Endothelial cell of umbilical vein (primary cell): ENCODE results near the gene JARID2. TPM values are rescaled to one million over a fixed set of nuclear protein-coding genes. Genes with fewer than 3 reads are reported as not detected.

Source experiments
- BruUV-seq: library from RNA; stranded (reverse); fragments of 400-500 nt; replicated peaks from 2 replicates; lab custom pipeline; 2021; lab: Mats Ljungman, UMichigan
- CTCF ChIA-PET: fragments of 300-600, 350-600 bp; sonication (Branson Sonifier 250); formaldehyde crosslinking; loops from one replicate; lab custom pipeline; 2021; ENCODE audit warnings: antibody characterized with exemption, inconsistent platforms; lab: Charles Lee
- POLR2A ChIA-PET: fragments of 300-600, 350-600 bp; sonication (Branson Sonifier 250); formaldehyde crosslinking; loops from one replicate; lab custom pipeline; 2021; ENCODE audit warnings: antibody characterized with exemption, inconsistent platforms; lab: Charles Lee
- DNase-seq: peaks from one replicate; pipeline ENCODE4 v3.0.0-alpha.2; 2011; ENCODE audit warnings: low read depth, low spot score
- FAIRE-seq: peaks from 2 replicates; lab custom pipeline; 2011; peaks lifted over from hg19 to GRCh38; lab: Jason Lieb, UNC
- H2AFZ ChIP-seq: 2 replicates; pipeline ENCODE4 v1.6.0; 2012; ENCODE audit warnings: low read depth, low read length, control low read depth, inconsistent platforms
- H3K27ac ChIP-seq: 2 replicates; pipeline ENCODE4 v1.5.1; 2011; ENCODE audit warnings: low read depth, mild to moderate bottlenecking, control low read depth, low read length, moderate library complexity; ENCODE audit not compliant: insufficient read depth
- H3K27me3 ChIP-seq, 2 experiments: 2 replicates each; pipeline versions ENCODE4 v1.6.0 to v1.6.1; 2011; ENCODE audit warnings: low read length in 2 of 2, mixed read lengths in 1 of 2; ENCODE audit not compliant: control insufficient read depth in 2 of 2, insufficient read depth in 2 of 2
- H3K36me3 ChIP-seq, 2 experiments: 2 replicates in 1 of 2; 3 replicates in 1 of 2; pipeline ENCODE4 v1.5.1; 2011; ENCODE audit warnings: low read length in 2 of 2, mild to moderate bottlenecking in 1 of 2, moderate library complexity in 1 of 2; ENCODE audit not compliant: control insufficient read depth in 2 of 2, insufficient read depth in 2 of 2; ENCODE audit errors: extremely low read depth in 1 of 2
- H3K4me1 ChIP-seq: 3 replicates; pipeline ENCODE4 v1.5.1; 2011; ENCODE audit warnings: mild to moderate bottlenecking, low read length; ENCODE audit not compliant: control insufficient read depth, insufficient read depth; ENCODE audit errors: extremely low read depth
- H3K4me2 ChIP-seq: 2 replicates; pipeline ENCODE4 v1.6.1; 2011; ENCODE audit warnings: low read length, control low read depth, mixed read lengths; ENCODE audit not compliant: insufficient read depth
- H3K4me3 ChIP-seq, 3 experiments: fragments of 200-600 bp in 1 of 3; sonication (generic), shearing (Covaris generic) in 1 of 3; replicated peaks in 1 of 3; 2 replicates each; pipeline ENCODE4 v1.5.1; 2011 to 2016; ENCODE audit warnings: control low read depth in 3 of 3, low read length in 3 of 3, mild to moderate bottlenecking in 2 of 3, inconsistent platforms in 1 of 3, low read depth in 1 of 3, moderate library complexity in 1 of 3; ENCODE audit not compliant: insufficient read depth in 1 of 3
- H3K79me2 ChIP-seq: 2 replicates; pipeline ENCODE4 v1.6.0; 2012; ENCODE audit warnings: low read length, inconsistent platforms; ENCODE audit not compliant: control insufficient read depth, insufficient read depth
- H3K9ac ChIP-seq: replicated peaks from 2 replicates; pipeline ENCODE3; 2011; ENCODE audit warnings: low read length, control low read depth; ENCODE audit not compliant: insufficient read depth; ENCODE audit errors: extremely low read depth
- H3K9me1 ChIP-seq: replicated peaks from 3 replicates; pipeline ENCODE4 v1.6.0; 2011; ENCODE audit warnings: mild to moderate bottlenecking, low read length; ENCODE audit not compliant: control insufficient read depth, insufficient read depth; ENCODE audit errors: extremely low read depth
- H3K9me3 ChIP-seq: replicated peaks from 2 replicates; pipeline ENCODE4 v1.5.1; 2012; ENCODE audit warnings: low read length, inconsistent platforms; ENCODE audit not compliant: control insufficient read depth, insufficient read depth
- H4K20me1 ChIP-seq: replicated peaks from 2 replicates; pipeline ENCODE3; 2011; ENCODE audit warnings: mild to moderate bottlenecking, low read length; ENCODE audit not compliant: control insufficient read depth, insufficient read depth; ENCODE audit errors: extremely low read depth
- CTCF ChIP-seq, 2 donors: IDR thresholded peaks; 1 replicate in 1 of 2; 2 replicates in 1 of 2; pipeline ENCODE4 v1.5.1; 2011; ENCODE audit warnings: low read length in 2 of 2, mild to moderate bottlenecking in 2 of 2, moderate library complexity in 2 of 2, control low read depth in 1 of 2, inconsistent platforms in 1 of 2, low read depth in 1 of 2; ENCODE audit not compliant: insufficient read depth in 1 of 2; ENCODE audit errors: extremely low read depth in 1 of 2
- EZH2 ChIP-seq: IDR thresholded peaks from 2 replicates; pipeline ENCODE4 v1.6.1; 2012; ENCODE audit warnings: borderline replicate concordance, low read depth, mild to moderate bottlenecking, moderate library complexity, low read length, inconsistent platforms; ENCODE audit not compliant: severe bottlenecking
- FOS ChIP-seq: IDR thresholded peaks from 2 replicates; pipeline ENCODE4 v1.6.1; 2011; ENCODE audit warnings: mild to moderate bottlenecking, low read length, moderate library complexity, borderline replicate concordance; ENCODE audit not compliant: insufficient read depth
- GATA2 ChIP-seq: IDR thresholded peaks from 2 replicates; pipeline ENCODE4 v1.7.0; 2011; ENCODE audit warnings: low read depth, mild to moderate bottlenecking, moderate library complexity, mixed read lengths, low read length; ENCODE audit not compliant: insufficient read length, insufficient read depth
- JUN ChIP-seq: IDR thresholded peaks from 2 replicates; pipeline ENCODE4 v1.6.1; 2011; ENCODE audit warnings: borderline replicate concordance, low read depth; ENCODE audit not compliant: insufficient read length, insufficient read depth
- MAX ChIP-seq: IDR thresholded peaks from 2 replicates; pipeline ENCODE4 v1.6.1; 2011; ENCODE audit not compliant: insufficient read depth, insufficient read length
- MYC ChIP-seq: IDR thresholded peaks from one replicate; pipeline ENCODE4 v1.6.1; 2011; ENCODE audit warnings: mild to moderate bottlenecking, low read depth, low read length
- POLR2A ChIP-seq: IDR thresholded peaks from 2 replicates; pipeline ENCODE4 v1.6.1; 2012; ENCODE audit warnings: low read depth, mild to moderate bottlenecking, control low read depth, low read length
- POLR2AphosphoS5 ChIP-seq: IDR thresholded peaks from 2 replicates; pipeline ENCODE4 v1.6.1; 2012; ENCODE audit warnings: low read depth, mild to moderate bottlenecking, control low read depth, low read length, moderate library complexity; ENCODE audit not compliant: insufficient read depth
- dilution Hi-C: fragments of 300-500 bp; cut with MboI; formaldehyde crosslinking; loops from one replicate; pipeline ENCODE4 v1.15.0; 2019; ENCODE audit warnings: low sequenced_read_pairs; ENCODE audit not compliant: extremely low pct_ligation_motif_present
- intact Hi-C: fragments of 100-400 bp; cut with micrococcal nuclease; formaldehyde crosslinking; loops from one replicate; pipeline ENCODE4 v1.10.0; 2022
- polyA plus RNA-seq, 4 experiments: library from polyadenylated mRNA; depleted of rRNA in 3 of 4; stranded (reverse) in 3 of 4; unstranded in 1 of 4; fragments of >200 nt; gene quantifications; 2 replicates each; pipeline versions ENCODE4 v1.2.1 to v1.2.3, GENCODE V29; 2011 to 2012; ENCODE audit warnings: missing spikeins in 1 of 4
- total RNA-seq: library from RNA; stranded (reverse); gene quantifications from 2 replicates; pipeline ENCODE4 v1.2.3, GENCODE V29; 2021

Gene JARID2
- total and polyA plus RNA-seq, 2 donors (not counting 3 experiments of a cell fraction or from before 2014, with no cell fraction given): 2.9 to 10.6 TPM

GRCh38 chr6:15244620-15245360 is 1.1 kb upstream of the JARID2 start:
- H3K79me2 ChIP-seq: peaks cover 4% of the 10 kb centered on the region
- peak overlapping the region; percentile 64 for H3K9ac ChIP-seq
- dilution Hi-C loops: no loop called here
- H3K27ac ChIP-seq: peak overlapping the region; percentile 44
- H4K20me1 ChIP-seq: no peaks in the 10 kb centered on the region
- H3K9me3 ChIP-seq: no peaks in the 10 kb centered on the region
- no peak for TF ChIP-seq POLR2A
- no peak for TF ChIP-seq CTCF (IDR thresholded peaks at IDR 0.05; ENCODE audit: extremely low read depth in 1 of 2, insufficient read depth in 1 of 2, low read depth in 1 of 2, low read length in 2 of 2)
- no peak for TF ChIP-seq GATA2
- TF ChIP-seq JUN: no peak
- no peak for TF ChIP-seq MAX
- no peak for TF ChIP-seq FOS
- no peak for TF ChIP-seq POLR2AphosphoS5
- no peak for TF ChIP-seq EZH2
- TF ChIP-seq MYC: no peak
- DNase-seq: peak; percentile 60
- H3K4me3 ChIP-seq: peak overlapping the region; percentile 48 to 94 (median 63)
- intact Hi-C loops: loop anchor here (1.0 to 5.0 kb wide), 11 partner anchors 22 to 1532 kb away; partner anchors contain the start of genes GMPR and RANBP9
- peaks cover 32% of the 10 kb centered on the region for H3K4me1 ChIP-seq
- H3K27me3 ChIP-seq: no peaks in the 10 kb centered on the region
- ChIA-PET POLR2A (no interaction called here), CTCF (interaction anchor here (0.5 to 1.0 kb wide), 2 partner anchors 21 to 117 kb away, joined by 3 to 5 read pairs; no protein-coding TSS in a partner anchor)
- FAIRE-seq: no peak
- BruUV-seq: TSS peak; percentile 22
- peak overlapping the region; percentile 69 for H3K4me2 ChIP-seq
- no peaks in the 10 kb centered on the region for H3K9me1 ChIP-seq
- H2AFZ ChIP-seq: peak overlapping the region; percentile 88
- no peaks in the 10 kb centered on the region for H3K36me3 ChIP-seq
